ENCODE results near the gene PTMA. TPM values are rescaled to one million over a fixed set of nuclear protein-coding genes. Genes with fewer than 3 reads are reported as not detected.
"Not testable (repeated sequence)": the region's sequence is repeated elsewhere in the genome, so short reads cannot be mapped to it uniquely, and the experiment has no call there.

Gene PTMA
- total RNA-seq, result 2,193 and 2,194 TPM in 2 replicates

- H3K9me3 Mint-ChIP-seq, result no peaks in the 10 kb centered on the region
Observed at GRCh38 chr2:231707927-231708772, at the start of gene PTMA. Gene PTMA, plus strand, starts transcription at chr2:231708525. Its CDS starts 182 bp downstream, at chr2:231708707.

GRCh38 chr2:231660073-231660472, 48.3 kb upstream of the PTMA start:
- H3K27ac Mint-ChIP-seq; H3K27me3 Mint-ChIP-seq (ENCODE audit: insufficient read depth); DNase-seq (ENCODE audit: low spot score); H3K36me3 Mint-ChIP-seq (ENCODE audit: low read depth); H3K4me3 Mint-ChIP-seq; H3K9me3 Mint-ChIP-seq: not testable (repeated sequence)
- peaks cover 21% of the 10 kb centered on the region for H3K4me1 Mint-ChIP-seq (ENCODE audit: low read depth)
- intact Hi-C loops (cut with micrococcal nuclease), result loop anchor here (5.0 kb wide), 2 partner anchors 198 to 892 kb away; partner anchors contain the start of genes EIF4E2, NCL and TIGD1

More at GRCh38 chr2:231707927-231708772, at the start of gene PTMA:
- DNase-seq (ENCODE audit: low spot score), result peak; percentile 100
- H3K4me1 Mint-ChIP-seq (ENCODE audit: low read depth), result peaks cover 20% of the 10 kb centered on the region
- H3K4me3 Mint-ChIP-seq, result peak within 1 kb of the TSS; percentile 99
- peaks cover 31% of the 10 kb centered on the region for H3K36me3 Mint-ChIP-seq (ENCODE audit: low read depth)
- intact Hi-C loops (cut with micrococcal nuclease), result loop anchor here (1.0 kb wide), 2 partner anchors 73 to 244 kb away; partner anchors contain the start of genes NCL and PDE6D
- peaks cover 3% of the 10 kb centered on the region for H3K27me3 Mint-ChIP-seq (ENCODE audit: insufficient read depth)
- H3K27ac Mint-ChIP-seq, result peak within 1 kb of the TSS; percentile 100

GRCh38 chr2:231660860-231661259, 47.5 kb upstream of the PTMA start:
- Mint-ChIP-seq H3K27me3 (ENCODE audit: insufficient read depth) (no peaks in the 10 kb centered on the region), H3K4me1 (ENCODE audit: low read depth) (peaks cover 25% of the 10 kb centered on the region), H3K9me3 (no peaks in the 10 kb centered on the region), H3K4me3 (no peak overlapping the region), H3K36me3 (ENCODE audit: low read depth) (no peaks in the 10 kb centered on the region), H3K27ac (no peak overlapping the region)
- intact Hi-C loops (cut with micrococcal nuclease), result loop anchor here (5.0 kb wide), 2 partner anchors 199 to 891 kb away; partner anchors contain the start of genes EIF4E2, NCL and TIGD1
- no peak for DNase-seq (ENCODE audit: low spot score)

- intact Hi-C loops (cut with micrococcal nuclease), result loop anchor here (1.0 to 5.0 kb wide), 8 partner anchors 14 to 891 kb away; partner anchors contain the start of genes EIF4E2, NCL, PDE6D and TIGD1
- H3K4me1 Mint-ChIP-seq (ENCODE audit: low read depth), result peaks cover 25% of the 10 kb centered on the region
- peak overlapping the region; percentile 96 for H3K27ac Mint-ChIP-seq
- DNase-seq (ENCODE audit: low spot score), result no peak
- no peaks in the 10 kb centered on the region for H3K27me3 Mint-ChIP-seq (ENCODE audit: insufficient read depth)
- peak overlapping the region; percentile 74 for H3K4me3 Mint-ChIP-seq
- no peaks in the 10 kb centered on the region for H3K9me3 Mint-ChIP-seq
- H3K36me3 Mint-ChIP-seq (ENCODE audit: low read depth), result no peaks in the 10 kb centered on the region
Observed at GRCh38 chr2:231661422-231662027, 46.8 kb upstream of the PTMA start.

GRCh38 chr2:231662028-231662810, 46.1 kb upstream of the PTMA start:
- intact Hi-C loops (cut with micrococcal nuclease), result loop anchor here (1.0 to 5.0 kb wide), 8 partner anchors 13 to 890 kb away; partner anchors contain the start of genes EIF4E2, NCL, PDE6D and TIGD1
- no peaks in the 10 kb centered on the region for H3K27me3 Mint-ChIP-seq (ENCODE audit: insufficient read depth)
- H3K4me1 Mint-ChIP-seq (ENCODE audit: low read depth), result peaks cover 25% of the 10 kb centered on the region
- DNase-seq (ENCODE audit: low spot score), result peak; percentile 98
- H3K36me3 Mint-ChIP-seq (ENCODE audit: low read depth), result no peaks in the 10 kb centered on the region
- H3K27ac Mint-ChIP-seq, result peak overlapping the region; percentile 96
- H3K4me3 Mint-ChIP-seq, result peak overlapping the region; percentile 74
- H3K9me3 Mint-ChIP-seq, result no peaks in the 10 kb centered on the region

- Mint-ChIP-seq H3K36me3 (ENCODE audit: low read depth) (no peaks in the 10 kb centered on the region), H3K4me1 (ENCODE audit: low read depth) (peaks cover 25% of the 10 kb centered on the region), H3K27me3 (ENCODE audit: insufficient read depth) (no peaks in the 10 kb centered on the region), H3K27ac (peak overlapping the region; percentile 96), H3K4me3 (peak overlapping the region; percentile 74), H3K9me3 (no peaks in the 10 kb centered on the region)
- DNase-seq (ENCODE audit: low spot score), result no peak
- intact Hi-C loops (cut with micrococcal nuclease), result loop anchor here (1.0 to 5.0 kb wide), 8 partner anchors 12 to 889 kb away; partner anchors contain the start of genes EIF4E2, NCL, PDE6D and TIGD1
Observed at GRCh38 chr2:231662811-231663457, 45.4 kb upstream of the PTMA start.

- Mint-ChIP-seq H3K9me3 (no peaks in the 10 kb centered on the region), H3K27ac (peak overlapping the region; percentile 96), H3K27me3 (ENCODE audit: insufficient read depth) (no peaks in the 10 kb centered on the region), H3K4me3 (peak overlapping the region; percentile 74), H3K36me3 (ENCODE audit: low read depth) (no peaks in the 10 kb centered on the region), H3K4me1 (ENCODE audit: low read depth) (peaks cover 25% of the 10 kb centered on the region)
- no peak for DNase-seq (ENCODE audit: low spot score)
- intact Hi-C loops (cut with micrococcal nuclease), result loop anchor here (5.0 kb wide), 2 partner anchors 201 to 889 kb away; partner anchors contain the start of genes EIF4E2, NCL and TIGD1
Observed at GRCh38 chr2:231663458-231664212, 44.7 kb upstream of the PTMA start.

GRCh38 chr2:231664727-231665126, 43.6 kb upstream of the PTMA start:
- H3K36me3 Mint-ChIP-seq (ENCODE audit: low read depth), result no peaks in the 10 kb centered on the region
- no peaks in the 10 kb centered on the region for H3K27me3 Mint-ChIP-seq (ENCODE audit: insufficient read depth)
- no peak overlapping the region for H3K27ac Mint-ChIP-seq
- intact Hi-C loops (cut with micrococcal nuclease), result loop anchor here (5.0 kb wide), 2 partner anchors 202 to 888 kb away; partner anchors contain the start of genes EIF4E2, NCL and TIGD1
- DNase-seq (ENCODE audit: low spot score), result no peak
- peaks cover 25% of the 10 kb centered on the region for H3K4me1 Mint-ChIP-seq (ENCODE audit: low read depth)
- no peaks in the 10 kb centered on the region for H3K9me3 Mint-ChIP-seq
- H3K4me3 Mint-ChIP-seq, result no peak overlapping the region

- Mint-ChIP-seq H3K4me1 (ENCODE audit: low read depth) (peaks cover 25% of the 10 kb centered on the region), H3K27me3 (ENCODE audit: insufficient read depth) (no peaks in the 10 kb centered on the region), H3K4me3 (no peak overlapping the region), H3K36me3 (ENCODE audit: low read depth) (no peaks in the 10 kb centered on the region), H3K27ac (peak overlapping the region; percentile 34), H3K9me3 (no peaks in the 10 kb centered on the region)
- DNase-seq (ENCODE audit: low spot score), result no peak
- intact Hi-C loops (cut with micrococcal nuclease), result no loop called here
Observed at GRCh38 chr2:231665245-231666170, 42.8 kb upstream of the PTMA start.

- intact Hi-C loops (cut with micrococcal nuclease), result no loop called here
- Mint-ChIP-seq H3K27me3 (ENCODE audit: insufficient read depth) (no peaks in the 10 kb centered on the region), H3K4me1 (ENCODE audit: low read depth) (peaks cover 18% of the 10 kb centered on the region), H3K27ac (no peak overlapping the region), H3K9me3 (no peaks in the 10 kb centered on the region), H3K4me3 (no peak overlapping the region), H3K36me3 (ENCODE audit: low read depth) (no peaks in the 10 kb centered on the region)
- DNase-seq (ENCODE audit: low spot score), result no peak
Observed at GRCh38 chr2:231666171-231667095, 41.9 kb upstream of the PTMA start.
